HG03097 (cell line): ENCODE results near the gene H2BK1.

Experiments used
- ATAC-seq: cut with Tn5 transposase; IDR thresholded peaks from one replicate; pipeline ENCODE4 v1.9.1; 2021; ENCODE audit not compliant: unreplicated experiment, low FRiP score

H2BK1 gene

DNA sequence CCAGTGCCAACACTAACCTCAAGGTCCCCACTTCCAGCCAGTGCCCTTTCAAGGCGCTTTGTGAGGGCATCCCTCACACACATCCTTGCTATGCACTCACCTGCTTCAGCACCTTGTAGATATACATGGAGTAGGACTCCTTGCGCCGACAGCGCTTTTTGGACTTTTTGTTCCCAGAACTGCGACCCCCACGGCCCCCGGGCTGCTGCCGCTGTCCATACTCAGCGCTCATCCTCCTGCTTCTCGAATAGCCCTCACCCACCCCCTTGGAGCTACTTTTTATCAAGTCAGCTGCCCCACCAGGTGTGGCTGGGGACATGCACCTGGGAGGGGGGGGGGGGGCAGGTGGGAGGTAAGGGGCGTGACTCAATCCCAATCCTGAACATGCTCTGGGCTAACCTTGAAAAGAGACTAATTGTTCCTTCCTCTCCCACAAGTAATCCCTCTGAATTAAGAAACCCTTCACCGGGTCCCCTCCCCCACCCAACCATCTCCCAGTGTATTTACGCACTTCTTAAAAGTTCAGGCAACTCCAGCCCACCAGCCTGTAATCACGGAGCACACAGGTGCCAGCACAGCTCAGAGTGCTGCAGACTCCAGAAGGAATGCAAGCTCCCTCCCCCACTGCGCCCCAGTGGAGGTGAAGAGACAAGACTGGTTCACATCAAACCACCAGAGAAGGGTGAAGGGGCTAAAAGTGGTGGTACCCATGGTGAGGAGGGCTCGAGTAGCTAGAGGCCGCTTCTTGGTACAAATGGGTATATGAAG, at the start of gene H2BK1:
Gene H2BK1, minus strand, starts transcription at position 402 of the 768 bp plus-strand sequence. Its CDS starts 170 bp downstream, at position 232.
- no peak for ATAC-seq

DNA sequence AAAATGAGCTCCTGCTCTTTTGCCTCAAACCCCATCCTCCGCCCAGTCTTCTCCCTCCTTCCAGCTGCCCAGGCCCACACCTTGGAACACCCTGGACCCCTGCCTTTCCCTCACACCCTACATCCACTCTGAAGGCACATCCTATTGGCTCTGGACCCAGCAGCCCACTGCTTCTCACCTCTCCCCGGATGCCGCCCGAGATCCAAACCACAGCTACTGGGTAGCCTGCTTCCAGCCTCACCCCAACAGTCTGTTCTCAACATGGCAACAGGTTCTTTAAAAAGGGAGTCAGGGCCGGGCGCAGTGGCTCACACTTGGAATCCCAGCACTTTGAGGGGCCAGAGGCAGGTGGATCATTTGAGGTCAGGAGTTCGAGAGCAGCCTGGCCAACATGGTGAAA, 47.7 kb upstream of the H2BK1 start:
- no peak for ATAC-seq

DNA sequence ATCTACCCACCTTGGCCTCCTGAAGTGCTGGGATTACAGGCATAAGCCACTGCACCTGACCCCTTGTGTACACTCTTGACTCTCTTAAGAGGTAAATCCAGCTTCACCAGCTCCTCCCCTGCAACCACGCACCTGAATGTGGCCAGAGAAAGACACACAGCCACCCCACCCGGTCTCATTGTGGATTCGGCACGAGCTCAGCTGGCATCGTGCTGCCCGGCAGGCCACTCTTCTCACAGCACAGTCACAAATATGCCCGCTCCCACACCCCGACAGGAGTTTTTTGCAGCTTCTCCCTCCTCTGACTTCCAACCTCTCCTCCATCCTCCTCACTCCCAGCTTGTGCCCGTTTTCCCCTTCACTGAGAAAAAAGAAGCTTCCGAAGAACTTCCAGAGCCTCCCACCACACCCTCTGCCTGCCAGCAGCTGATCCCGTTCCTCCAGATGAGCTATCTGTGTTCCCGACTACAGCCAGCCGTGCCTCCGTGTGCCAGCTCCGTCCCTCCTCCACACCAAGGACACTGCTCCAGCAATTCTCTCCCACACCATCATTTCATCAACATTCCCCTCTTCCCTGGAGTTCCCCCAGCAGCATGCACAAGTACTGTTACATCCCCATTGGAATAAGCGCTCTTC, 46.2 kb upstream of the H2BK1 start:
- ATAC-seq = no peak

DNA sequence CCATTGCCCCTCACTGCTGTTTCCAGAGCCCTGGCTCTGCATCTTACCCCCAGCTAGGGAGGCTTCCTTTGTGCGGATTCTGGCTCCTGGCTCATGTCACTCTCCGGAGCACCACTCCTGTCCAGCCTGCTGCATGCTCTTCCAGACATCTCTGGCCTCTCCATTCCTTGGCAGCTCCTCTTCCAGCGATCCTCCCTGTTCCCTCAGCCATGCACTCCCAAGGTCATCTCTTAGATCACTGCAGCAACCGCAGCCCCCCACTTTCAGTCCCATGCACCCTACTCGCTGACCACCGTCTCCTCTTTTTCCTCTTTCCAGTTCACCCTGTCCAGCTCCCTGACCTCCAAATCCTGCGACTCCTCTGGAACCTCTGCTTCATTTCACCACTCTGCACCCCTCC, 45.1 kb upstream of the H2BK1 start:
- no peak for ATAC-seq

DNA sequence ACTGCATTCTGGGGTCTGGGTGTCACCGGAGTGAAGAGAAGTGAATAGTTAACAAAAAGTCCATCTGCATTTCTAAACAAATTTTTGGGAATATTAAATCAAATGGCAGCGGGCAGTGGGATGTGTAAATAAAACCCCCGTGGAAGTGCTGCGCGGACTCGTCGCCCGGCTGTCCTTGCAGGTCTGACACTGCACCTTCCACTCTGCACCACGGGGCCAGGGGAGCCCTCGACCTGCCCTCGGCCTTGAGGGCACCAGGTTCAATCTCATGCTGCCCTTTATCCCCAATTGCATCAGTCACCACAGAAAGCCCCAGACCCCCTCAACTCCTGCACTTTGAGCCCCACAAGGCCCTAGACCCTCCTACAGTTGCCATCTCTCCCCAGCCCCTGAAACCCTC, 44.6 kb upstream of the H2BK1 start:
- ATAC-seq = no peak

DNA sequence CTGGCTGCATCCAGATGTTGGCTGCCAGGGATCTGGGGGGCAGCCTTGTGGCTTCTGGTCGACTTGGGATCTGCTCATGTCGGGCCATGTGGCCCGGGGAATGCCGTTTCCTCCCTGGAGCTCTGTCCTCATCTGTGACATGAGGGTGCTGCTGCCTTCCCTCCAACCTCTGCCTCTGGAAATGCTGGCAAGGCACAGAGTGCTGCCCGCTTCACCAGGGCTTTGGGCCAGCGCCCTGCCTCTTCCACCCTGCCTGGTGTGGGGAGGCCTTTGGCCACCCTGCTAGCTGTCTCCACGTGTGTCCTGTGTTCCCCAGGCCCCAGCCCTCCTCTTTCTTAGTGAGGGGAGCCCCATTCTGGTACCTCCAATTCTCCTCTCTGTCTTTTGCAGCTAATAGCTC, 44.0 kb upstream of the H2BK1 start:
- ATAC-seq = no peak

DNA sequence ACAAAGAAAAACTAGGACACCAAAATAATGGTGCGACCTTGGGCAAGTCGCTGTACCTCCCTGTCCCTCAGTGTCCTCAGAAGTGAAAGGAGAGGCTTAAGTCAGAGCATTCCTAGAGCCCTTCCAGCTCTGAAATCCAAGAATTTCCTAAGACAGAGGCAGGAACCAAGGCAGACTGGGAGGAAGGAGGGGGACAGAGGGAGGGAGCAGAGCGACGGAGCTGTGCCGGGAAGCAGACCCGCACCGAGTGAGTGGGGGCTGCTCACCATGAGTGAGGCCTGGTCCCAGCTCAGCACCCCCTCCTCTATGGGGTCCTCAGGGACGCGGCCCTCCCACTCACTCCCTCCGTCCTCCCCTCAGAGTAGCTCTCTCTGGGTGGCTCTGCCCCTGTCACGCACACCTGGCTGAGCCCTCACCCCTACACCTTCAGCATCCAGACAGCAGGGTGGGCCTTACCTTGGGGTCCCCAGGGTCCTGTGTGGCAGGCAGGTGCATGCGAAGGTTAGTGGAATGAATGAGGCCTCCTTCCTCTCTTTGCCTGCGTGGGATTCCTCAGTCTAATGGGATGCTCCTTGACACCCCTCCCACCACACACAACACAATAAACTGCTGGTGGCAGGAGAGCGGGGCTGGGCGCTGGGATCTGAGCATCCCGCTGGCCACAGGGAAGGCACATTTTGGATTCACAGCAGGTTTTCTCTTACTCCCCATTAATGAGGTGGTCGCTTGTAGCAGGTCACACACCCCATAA, 42.8 kb upstream of the H2BK1 start:
- no peak for ATAC-seq

DNA sequence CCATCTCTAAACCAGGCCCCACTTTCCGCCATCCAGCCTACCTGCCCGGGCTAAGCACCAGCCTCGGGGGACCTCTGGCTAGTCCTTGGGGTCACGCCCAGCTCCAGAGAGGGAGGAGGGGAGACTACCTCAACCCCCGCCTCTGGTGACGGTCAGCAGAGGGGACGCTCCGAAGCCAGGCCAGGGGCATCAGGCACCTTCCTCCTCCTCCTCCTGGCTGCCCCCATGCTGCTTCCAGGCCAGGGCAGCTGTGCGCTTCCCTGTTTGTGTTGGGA, 42.2 kb upstream of the H2BK1 start:
- no peak for ATAC-seq

DNA sequence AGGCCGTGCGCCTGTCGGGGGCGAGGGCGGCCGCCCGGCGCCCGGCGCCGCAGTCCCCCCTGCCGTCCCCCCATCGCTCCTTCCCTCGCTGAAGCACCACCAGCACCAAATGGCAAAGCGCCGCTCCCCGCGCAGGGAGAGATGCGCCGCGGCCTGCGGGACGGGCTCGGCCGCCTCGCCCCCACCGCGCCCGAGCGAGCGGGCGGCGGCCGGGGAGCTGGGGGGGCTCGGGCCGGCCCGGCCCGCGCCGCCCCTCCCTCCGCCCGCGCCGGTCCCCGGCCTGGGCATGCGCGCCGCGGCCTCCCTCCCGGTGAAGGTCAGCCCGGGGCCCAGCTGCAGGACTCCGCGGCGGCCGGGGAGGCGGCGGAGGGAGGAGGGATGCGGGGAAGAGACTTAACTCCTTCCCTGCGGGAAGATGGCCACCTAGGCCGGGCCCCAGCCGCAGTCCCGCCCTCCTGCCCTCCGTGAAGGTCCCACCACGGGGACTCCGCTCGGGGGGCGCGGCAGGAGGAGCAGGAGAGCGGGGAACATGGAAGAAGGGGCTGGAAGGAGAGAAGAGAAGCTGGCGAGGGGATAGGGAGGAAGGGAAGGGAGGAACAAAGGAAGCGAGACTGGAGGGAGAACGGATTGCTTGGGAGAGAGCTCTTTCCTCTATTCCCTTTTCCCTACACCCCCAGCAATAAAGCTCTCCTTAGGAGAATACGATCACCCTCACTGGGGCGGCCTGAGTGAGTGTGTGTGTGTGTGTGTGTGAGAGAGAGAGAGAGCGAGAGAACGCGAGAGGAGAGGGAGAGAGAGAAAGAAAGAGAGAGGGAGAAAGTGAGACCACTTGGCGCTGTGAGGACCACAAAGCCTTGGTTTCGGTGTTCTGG, 41.6 kb upstream of the H2BK1 start:
- ATAC-seq = no peak

DNA sequence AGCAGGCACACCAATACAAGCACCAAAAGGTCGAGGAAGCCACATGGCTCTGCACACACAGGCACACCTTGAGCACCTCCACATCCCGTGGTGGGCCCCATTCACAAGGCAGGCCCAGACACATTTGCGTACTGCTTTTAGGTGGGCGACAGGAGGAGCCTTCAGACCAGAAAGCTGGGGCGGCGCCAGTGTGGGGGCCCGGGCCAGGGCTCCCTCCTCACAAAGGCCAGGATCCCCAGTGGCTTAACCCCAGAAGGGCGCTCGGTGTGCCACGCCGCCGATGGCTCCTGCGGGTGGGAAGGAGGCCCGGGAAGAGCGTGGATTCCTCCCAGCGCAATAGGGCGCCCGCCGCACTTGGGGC, 41.0 kb upstream of the H2BK1 start:
- ATAC-seq = no peak

DNA sequence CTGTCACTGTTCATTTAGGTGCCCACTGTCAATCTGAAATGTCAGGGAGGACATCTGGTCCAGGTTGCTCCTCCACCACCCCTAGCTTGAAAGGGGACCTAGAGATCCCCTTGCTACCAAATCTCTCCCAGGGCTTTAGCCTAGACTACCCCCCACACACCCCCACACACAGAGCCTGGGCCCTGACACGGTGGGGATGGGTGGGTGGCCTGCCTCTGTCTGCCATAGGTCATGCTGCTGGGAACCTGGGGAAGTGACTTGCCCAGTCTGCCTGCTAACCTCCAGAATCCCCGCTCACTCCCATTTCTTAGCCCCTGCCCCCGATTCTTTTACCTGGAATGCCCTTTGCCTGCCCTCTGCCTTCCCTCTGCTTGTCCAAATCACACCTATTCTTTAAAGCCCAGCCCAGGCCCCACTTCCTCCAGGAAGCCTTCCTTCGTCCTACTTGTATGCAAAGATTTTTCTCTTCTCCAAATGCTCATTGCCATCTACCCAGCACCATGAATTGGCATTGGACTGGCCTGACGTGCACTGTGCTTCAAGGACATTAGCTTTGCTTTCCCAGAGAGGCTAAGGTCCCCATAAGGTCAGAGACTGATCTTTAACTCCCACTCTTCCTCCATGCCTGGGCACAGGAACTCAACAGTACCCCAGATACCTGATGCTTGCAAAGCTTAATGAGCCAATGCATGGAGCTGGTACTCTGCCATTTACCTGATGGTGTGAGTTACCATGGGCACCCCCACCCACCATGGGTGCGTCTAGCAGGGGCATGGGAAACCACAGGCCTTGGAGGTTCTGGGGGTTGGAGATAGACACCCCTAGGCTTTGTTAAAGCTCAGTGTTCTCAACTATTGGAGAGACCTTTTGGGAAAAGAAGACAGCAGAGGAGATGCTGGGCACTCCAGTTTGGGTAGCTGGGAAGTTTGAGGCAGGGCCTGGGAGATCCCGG, 40.2 kb upstream of the H2BK1 start:
- ATAC-seq = no peak

DNA sequence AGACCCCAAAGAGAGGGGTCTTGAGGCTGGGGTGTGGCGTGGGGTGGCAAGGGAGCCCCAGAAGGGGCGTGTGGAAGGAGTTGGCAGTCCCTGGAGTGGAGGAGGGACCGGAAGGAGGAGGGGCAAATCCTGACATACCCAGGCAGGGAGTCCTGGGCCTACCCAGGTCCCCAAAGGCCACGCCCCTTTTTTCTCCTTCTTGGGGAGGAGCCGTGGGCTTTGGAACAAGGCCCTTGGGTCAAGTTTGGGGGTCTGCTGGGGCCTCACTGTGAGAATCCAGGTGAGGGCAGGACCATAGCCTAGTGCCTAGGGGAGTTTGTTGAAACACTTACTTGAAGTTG, 39.4 kb upstream of the H2BK1 start:
- ATAC-seq = no peak

DNA sequence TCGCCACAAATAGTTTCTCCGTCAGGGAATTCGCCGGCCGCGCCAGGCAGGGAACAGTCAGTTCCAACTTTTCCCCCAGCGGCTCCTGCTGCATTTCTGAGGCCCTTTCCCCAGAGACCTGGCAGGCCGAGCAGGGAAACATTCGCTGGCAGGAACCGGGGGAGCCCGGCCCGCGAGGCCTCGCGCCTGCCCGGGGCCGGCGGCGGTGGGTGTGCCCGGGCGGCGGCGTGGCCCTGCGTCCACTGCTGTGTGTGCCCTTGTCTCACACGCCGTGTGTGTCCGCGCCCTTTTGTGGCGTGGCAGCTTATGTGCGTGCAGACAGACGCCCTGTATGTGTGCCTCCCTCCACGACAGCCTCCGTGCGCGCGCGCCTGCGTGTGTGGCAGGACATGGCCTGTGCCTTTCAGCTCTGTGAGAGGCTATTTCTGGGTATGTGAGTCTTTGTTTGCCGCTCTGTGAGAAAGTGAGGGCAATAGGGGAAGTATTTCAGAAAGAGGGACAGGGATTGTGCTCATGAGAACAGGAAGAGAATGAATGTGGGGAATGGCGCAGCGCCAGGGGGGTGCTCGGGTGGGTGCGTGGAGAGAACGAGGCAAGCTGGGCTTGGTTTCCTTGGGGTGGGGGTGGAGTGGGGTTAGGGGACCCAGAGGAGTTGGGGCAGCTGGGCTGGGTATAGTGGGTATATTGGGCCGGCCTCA, 38.9 kb upstream of the H2BK1 start:
- ATAC-seq = no peak

DNA sequence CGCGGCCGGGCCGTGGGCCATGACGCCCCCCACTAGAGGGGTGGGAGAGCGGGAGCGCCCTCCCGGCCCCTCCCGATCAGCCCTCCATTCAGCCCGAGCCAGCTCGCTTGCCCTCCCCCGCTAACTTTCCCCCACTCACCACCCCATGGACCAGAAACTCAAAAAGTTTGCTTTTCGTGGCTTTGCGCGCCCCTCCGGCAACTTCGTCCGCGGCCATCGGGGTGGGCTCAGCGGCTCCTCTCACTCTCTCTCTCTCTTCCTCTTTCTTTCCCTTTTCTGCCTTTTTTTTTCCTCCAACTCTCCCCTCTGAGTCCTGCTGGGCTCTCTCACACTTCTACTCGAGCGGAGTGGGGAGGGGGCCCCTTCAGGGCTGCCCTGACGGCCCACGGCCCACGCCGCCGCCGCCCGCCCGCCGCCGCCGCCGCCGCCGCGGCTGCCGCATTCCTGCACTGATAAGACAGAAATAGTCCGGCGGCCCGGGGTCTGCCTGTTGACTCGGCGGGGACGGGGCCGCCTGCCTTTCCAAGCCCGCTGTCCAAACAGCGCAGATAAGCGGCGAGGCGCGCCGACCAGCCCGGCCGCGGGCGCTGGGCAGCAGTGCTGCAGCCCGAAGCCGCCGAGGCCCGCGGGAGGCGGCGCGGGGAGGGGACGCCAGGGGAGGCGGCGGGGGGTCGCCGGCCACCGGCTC, 38.2 kb upstream of the H2BK1 start, which contains the start of gene SMARCD3:
Gene SMARCD3, minus strand, starts transcription at position 349 of the 688 bp plus-strand sequence. Its CDS starts 132 bp downstream, at position 217.
- ATAC-seq = no peak

DNA sequence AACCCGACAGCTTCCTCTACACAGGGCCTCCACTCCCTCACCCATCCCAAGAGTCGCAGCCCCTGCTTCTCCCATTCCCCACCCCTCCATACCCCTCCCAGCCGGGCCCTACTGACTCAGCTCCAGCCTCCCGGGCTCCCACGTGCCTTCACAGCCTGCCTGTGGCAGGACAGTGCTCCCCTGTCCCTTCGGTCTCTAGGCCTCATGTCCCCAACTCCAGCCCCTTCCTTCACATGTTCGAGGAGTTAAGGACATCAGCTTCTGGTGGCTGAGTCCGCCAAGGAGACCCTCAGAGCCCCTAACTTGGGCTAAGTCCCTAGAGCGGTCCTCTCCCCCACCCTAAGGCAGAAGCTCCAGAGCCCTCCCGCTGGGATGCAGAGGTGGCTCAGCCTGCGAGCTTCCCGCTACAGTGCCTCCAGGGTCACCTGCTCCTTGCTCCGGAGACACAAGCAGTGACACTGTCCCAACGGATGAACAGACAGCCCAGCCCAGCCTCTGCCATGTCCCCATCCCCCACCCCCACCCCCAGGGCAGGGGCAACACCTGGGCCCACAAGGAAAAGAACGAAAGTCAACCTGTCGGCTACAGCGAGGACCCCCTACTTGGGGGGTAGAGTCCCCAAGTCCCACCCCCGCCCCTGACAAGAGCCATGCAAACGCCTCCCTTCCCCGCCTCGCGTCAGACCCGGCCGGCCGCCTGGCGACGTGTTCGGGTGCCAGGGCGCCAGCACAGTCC, 37.5 kb upstream of the H2BK1 start:
- ATAC-seq = no peak

DNA sequence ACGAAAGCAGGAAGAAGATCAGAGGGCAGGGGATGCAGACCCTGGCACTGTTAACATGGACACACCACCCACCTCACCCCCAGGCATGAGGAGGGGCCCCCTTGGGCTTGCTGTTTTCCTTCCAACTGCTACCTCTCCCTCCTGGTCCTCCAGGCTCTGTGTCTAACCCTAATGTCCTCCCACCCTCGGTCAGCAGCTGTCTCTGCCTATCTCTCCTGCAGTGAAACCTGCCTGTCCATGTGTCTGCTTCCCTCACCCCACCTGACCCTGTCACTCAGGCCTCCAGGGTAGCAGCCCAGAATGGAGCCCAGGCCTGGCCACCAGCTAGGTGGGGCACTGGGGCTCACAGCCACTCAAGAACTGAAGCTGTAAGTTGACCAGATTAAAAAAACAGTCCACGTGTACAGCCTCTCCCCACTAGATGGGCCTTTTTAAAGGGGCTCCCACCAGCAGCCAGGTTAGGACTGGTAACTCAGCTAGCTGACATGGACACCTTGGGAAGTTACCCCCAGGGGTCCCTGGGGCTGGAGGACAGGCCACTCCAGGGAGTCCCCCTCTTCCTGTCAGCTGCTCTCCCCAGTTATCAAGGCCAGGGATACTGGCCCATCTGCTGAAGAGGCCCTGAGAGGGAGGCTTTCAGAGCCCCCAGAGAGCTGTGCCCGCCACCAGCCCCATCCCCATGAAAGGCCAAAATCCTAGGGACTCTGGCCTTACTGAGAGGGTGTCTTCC, 36.7 kb upstream of the H2BK1 start:
- no peak for ATAC-seq

DNA sequence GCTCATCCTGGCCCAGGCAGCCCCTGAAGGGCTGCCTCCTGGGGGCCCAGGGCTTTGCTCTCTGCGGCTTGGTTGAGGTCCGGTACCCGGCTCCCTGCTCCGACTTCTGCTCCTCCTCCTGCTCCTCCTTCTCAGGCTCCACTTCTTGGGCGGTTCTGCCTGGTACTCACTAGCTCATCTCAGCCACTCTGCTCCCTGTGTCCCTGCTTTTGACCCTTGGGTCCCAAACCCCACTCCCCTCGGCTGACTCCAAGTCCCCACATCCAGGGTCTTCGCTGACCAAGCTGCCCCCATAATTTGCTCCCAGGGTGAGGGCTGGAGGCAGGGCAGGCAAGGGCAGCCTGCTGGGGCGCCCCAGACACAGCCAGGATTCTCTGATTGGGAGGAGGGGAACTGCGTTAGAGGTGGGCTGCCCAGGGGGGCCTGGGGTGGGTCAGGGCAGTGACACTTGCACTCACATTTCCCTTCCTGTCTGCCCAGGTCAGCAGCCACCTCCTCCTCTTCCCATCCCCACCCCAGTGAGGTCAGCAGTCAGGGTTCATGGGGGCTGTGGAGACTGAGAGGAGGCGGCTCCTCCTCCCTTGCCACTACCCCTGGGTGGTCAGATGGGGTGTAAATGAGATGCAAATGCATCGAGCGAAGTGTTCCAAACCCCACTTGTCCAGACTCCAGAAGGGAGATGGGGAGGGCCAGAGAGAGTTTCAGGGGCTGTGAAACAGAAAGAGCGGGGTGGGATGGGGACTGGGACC, 36.0 kb upstream of the H2BK1 start:
- ATAC-seq = no peak
